Jurkat, Clone E6-1 (cell line): ENCODE results near the gene CELF6.

ENCODE experiments used
- DNase-seq: peaks from one replicate; pipeline ENCODE4 v3.0.0-alpha.2; 2011; ENCODE audit warnings: low read depth, low spot score
- H3K4me3 ChIP-seq: 2 replicates; pipeline ENCODE4 v1.5.1; 2011; ENCODE audit warnings: mild to moderate bottlenecking, low read length, control low read depth, moderate library complexity

Gene CELF6

GRCh38 chr15:72235298-72235697 is 84.7 kb downstream of the CELF6 start:
- no peak for DNase-seq
- no peak overlapping the region for H3K4me3 ChIP-seq
